ENCODE data around the gene AGPS. TPM values are rescaled to one million over a fixed set of nuclear protein-coding genes. Genes with fewer than 3 reads are reported as not detected.

Gene AGPS
- total RNA-seq, 1 experiment from 2014 or later, result 46.7 TPM

DNA sequence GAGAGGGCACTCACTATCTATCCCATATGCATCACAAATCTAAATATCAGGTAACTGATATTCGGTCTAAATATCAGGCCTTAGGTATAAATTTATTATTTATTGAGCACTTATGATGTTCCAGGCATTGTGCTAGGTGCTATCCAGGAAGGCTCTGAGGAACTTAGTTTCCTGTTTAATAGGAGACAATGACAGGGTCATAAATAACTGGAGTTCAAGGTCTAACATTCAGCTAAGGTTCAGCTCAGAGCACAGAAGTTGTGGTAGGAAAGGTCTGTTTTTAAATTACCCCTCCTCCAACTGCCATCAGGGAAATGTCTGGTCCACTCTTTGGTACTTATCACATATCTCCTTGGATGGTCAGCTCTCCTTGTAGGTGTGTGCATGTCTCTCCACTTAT is 193.6 kb downstream of the AGPS start:
- DNase-seq (ENCODE audit: low read depth), result no peak

GRCh38 chr2:177587371-177587770 is 194.8 kb downstream of the AGPS start:
- no peak for DNase-seq (ENCODE audit: low read depth)

- DNase-seq (ENCODE audit: low read depth), result no peak
Measured at GRCh38 chr2:177588671-177589070, 196.1 kb downstream of the AGPS start.

DNA sequence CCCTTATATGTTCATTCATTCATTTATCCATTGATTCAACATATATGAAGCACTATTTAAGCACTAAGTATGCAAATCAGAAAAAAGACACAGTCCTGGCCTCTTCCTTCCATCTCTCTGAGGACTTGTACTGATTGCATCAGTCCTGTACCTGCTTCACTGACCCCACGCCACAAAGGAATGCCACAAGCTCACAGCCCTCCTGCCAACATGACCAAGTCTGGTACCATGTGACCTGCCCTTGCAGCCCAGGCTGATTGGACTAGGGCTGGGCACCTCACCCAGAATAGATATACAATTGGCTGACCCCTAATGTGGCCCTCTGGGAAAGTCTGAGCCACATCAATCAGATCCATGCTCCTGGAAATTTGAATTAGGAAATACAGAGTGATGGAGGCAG is 196.6 kb downstream of the AGPS start:
- no peak for DNase-seq (ENCODE audit: low read depth)

GRCh38 chr2:177592397-177592796 is 199.8 kb downstream of the AGPS start:
- no peak for DNase-seq (ENCODE audit: low read depth)

DNA sequence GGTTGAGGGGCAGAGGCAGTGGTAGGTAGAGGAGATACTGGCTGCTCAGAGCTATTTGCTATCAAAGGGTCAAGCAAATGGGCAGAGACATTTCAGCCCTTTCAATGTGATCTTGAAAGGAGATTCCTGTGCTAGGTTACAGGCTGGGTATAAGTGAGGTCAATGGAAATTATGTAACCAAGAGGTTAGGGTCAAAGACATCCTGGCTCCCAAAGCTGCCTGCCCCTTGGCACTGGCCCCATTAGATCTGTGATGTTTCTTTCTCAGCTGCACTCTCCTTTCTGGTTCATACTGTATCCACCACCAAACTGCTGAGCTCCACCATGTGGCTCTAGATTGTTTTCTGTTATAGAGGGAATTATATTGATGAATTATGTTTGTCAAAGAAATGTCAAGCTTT is 200.4 kb downstream of the AGPS start:
- DNase-seq (ENCODE audit: low read depth), result no peak

DNA sequence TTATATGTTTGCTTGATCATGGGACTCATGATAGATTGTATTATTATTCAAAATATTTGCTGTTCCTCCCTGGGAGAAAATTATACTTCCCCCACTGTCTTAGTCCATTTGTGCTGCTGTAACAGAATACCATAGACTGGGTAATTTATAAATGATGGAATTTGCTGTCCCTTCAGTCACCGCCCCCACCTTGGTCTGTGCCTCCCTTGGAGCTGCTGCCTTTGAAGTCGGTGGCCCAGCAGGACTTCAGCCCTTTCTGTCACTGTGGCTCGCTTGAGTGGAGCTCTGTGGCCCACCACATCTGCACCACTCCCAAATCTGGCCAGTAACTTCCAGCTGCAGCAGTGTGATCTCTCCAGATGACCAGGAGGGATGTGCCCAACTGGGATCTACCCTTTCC is 200.8 kb downstream of the AGPS start:
- DNase-seq (ENCODE audit: low read depth), result no peak

Other genes with a start within 250 kb of the AGPS start
- 28.6 and 61.6 TPM in 2 replicates for gene HNRNPA3, start 180.0 kb upstream of the AGPS start, total RNA-seq (2014; rRNA removed; shearing (Covaris generic))
- gene NFE2L2, start 128.0 kb upstream of the AGPS start, total RNA-seq (2014; rRNA removed; shearing (Covaris generic)), result 66.0 and 68.6 TPM in 2 replicates

All from M059J (cell line).